HCT116 (cell line): Measurements from ENCODE around the gene FPR3. TPM values are rescaled to one million over a fixed set of nuclear protein-coding genes. Genes with fewer than 3 reads are reported as not detected.

Experiments used
- ATAC-seq: fragments of 200-7000 bp; cut with Tn5 transposase; 2 replicates; pipeline ENCODE4 v1.9.1; 2020; ENCODE audit warnings: mild to moderate bottlenecking, moderate library complexity
- BruUV-seq: library from RNA; stranded (reverse); fragments of 400-500 nt; replicated peaks from 2 replicates; lab custom pipeline; 2021; lab: Mats Ljungman, UMichigan
- CTCF ChIA-PET: fragments of 300-600 bp; sonication (Branson Sonifier 250); formaldehyde crosslinking; loops from one replicate; lab custom pipeline; 2021; ENCODE audit warnings: antibody characterized with exemption; lab: Charles Lee
- POLR2A ChIA-PET: fragments of 300-600, 350-600 bp; sonication (Branson Sonifier 250); formaldehyde crosslinking; loops from one replicate; lab custom pipeline; 2021; ENCODE audit warnings: antibody characterized with exemption; lab: Charles Lee
- RAD21 ChIA-PET, 2 experiments: fragments of 300-600 bp; sonication (Branson Sonifier 250); formaldehyde crosslinking; loops; one replicate each; lab custom pipeline; 2023; ENCODE audit warnings: low total read pairs in 2 of 2; ENCODE audit not compliant: uncharacterized antibody in 2 of 2, unreplicated experiment in 2 of 2, low non-redundant PET in 1 of 2; lab: Charles Lee
- DNase-seq: peaks from one replicate; pipeline ENCODE4 v3.0.0-alpha.2; 2010; ENCODE audit warnings: low read depth, low spot score
- H2AFZ ChIP-seq: fragments of 200-600 bp; shearing (Covaris generic), sonication (generic); 2 replicates; pipeline ENCODE4 v1.6.1; 2017; ENCODE audit warnings: low read depth, mixed run types, mixed read lengths, antibody characterized with exemption, low read length; ENCODE audit not compliant: poor library complexity, severe bottlenecking
- H3K27ac ChIP-seq: 2 replicates; pipeline ENCODE4 v1.5.1; 2012; ENCODE audit warnings: low read depth, low read length
- H3K27me3 ChIP-seq: fragments of 200-600 bp; sonication (generic); 2 replicates; pipeline ENCODE4 v1.6.1; 2016; ENCODE audit warnings: mixed run types, low read length, mixed read lengths; ENCODE audit not compliant: insufficient read depth
- H3K36me3 ChIP-seq, 2 experiments: fragments of 200-500 bp in 1 of 2; fragments of 200-600 bp in 1 of 2; sonication (Bioruptor generic) in 1 of 2; sonication (generic) in 1 of 2; 2 replicates each; pipeline versions ENCODE4 v1.5.1 to v1.6.1; 2014 to 2016; ENCODE audit warnings: low read length in 2 of 2, inconsistent platforms in 1 of 2, mixed read lengths in 1 of 2, mixed run types in 1 of 2; ENCODE audit not compliant: insufficient read depth in 2 of 2, control insufficient read depth in 1 of 2
- H3K4me1 ChIP-seq, 2 experiments: fragments of 200-600 bp in 1 of 2; sonication (generic) in 1 of 2; 2 replicates each; pipeline versions ENCODE4 v1.5.1 to v1.6.1; 2012 to 2017; ENCODE audit warnings: low read length in 2 of 2, inconsistent platforms in 1 of 2, mild to moderate bottlenecking in 1 of 2, mixed read lengths in 1 of 2, mixed run types in 1 of 2, moderate library complexity in 1 of 2; ENCODE audit not compliant: insufficient read depth in 2 of 2, control insufficient read depth in 1 of 2
- H3K4me2 ChIP-seq: fragments of 200-600 bp; sonication (generic); 2 replicates; pipeline ENCODE4 v1.6.1; 2017; ENCODE audit warnings: mixed run types, low read length, mixed read lengths
- H3K4me3 ChIP-seq, 2 experiments: fragments of 200-600 bp in 1 of 2; sonication (generic) in 1 of 2; replicated peaks in 1 of 2; 2 replicates each; pipeline ENCODE4 v1.5.1; 2011 to 2016; ENCODE audit warnings: low read length in 2 of 2, control low read depth in 1 of 2, low read depth in 1 of 2, mild to moderate bottlenecking in 1 of 2, mixed read lengths in 1 of 2, mixed run types in 1 of 2
- H3K79me2 ChIP-seq: fragments of 200-600 bp; sonication (generic); 2 replicates; pipeline ENCODE4 v1.6.1; 2017; ENCODE audit warnings: mild to moderate bottlenecking, mixed run types, low read length, moderate library complexity, mixed read lengths; ENCODE audit not compliant: insufficient read depth
- H3K9ac ChIP-seq: fragments of 200-600 bp; sonication (generic); 2 replicates; pipeline ENCODE4 v1.6.1; 2016; ENCODE audit warnings: low read length, mixed read lengths
- H3K9me2 ChIP-seq: fragments of 200-600 bp; sonication (generic), shearing (Covaris generic); 2 replicates; pipeline ENCODE4 v1.6.1; 2017; ENCODE audit warnings: mixed run types, mild to moderate bottlenecking, moderate library complexity; ENCODE audit not compliant: insufficient read depth
- H3K9me3 ChIP-seq, 2 experiments: fragments of 200-500 bp in 1 of 2; fragments of 200-600 bp in 1 of 2; sonication (Bioruptor generic) in 1 of 2; sonication (generic) in 1 of 2; 2 replicates each; pipeline ENCODE4 v1.6.1; 2014 to 2017; ENCODE audit warnings: low read length in 2 of 2, mixed read lengths in 2 of 2, inconsistent platforms in 1 of 2, low read depth in 1 of 2, mild to moderate bottlenecking in 1 of 2, mixed run types in 1 of 2, moderate library complexity in 1 of 2; ENCODE audit not compliant: control insufficient read depth in 1 of 2, insufficient read depth in 1 of 2
- H4K20me1 ChIP-seq: fragments of 200-600 bp; sonication (generic), shearing (Covaris generic); 2 replicates; pipeline ENCODE4 v1.6.1; 2017; ENCODE audit warnings: mixed run types, mild to moderate bottlenecking, moderate library complexity; ENCODE audit not compliant: insufficient read depth
- CBX3 ChIP-seq: IDR thresholded peaks from 2 replicates; pipeline ENCODE4 v1.6.1; 2012; ENCODE audit warnings: low read depth
- CTCF ChIP-seq, 3 experiments: fragments of 200-600 bp in 1 of 3; sonication (generic) in 1 of 3; IDR thresholded peaks in 2 of 3; conservative IDR thresholded peaks in 1 of 3; 2 replicates each; pipeline ENCODE4 v1.5.1; 2012 to 2017; ENCODE audit warnings: low read depth in 2 of 3, low read length in 2 of 3, antibody characterized with exemption in 1 of 3, borderline replicate concordance in 1 of 3, control low read depth in 1 of 3, mild to moderate bottlenecking in 1 of 3, mixed read lengths in 1 of 3, mixed run types in 1 of 3, moderate library complexity in 1 of 3; ENCODE audit not compliant: insufficient read depth in 1 of 3
- EGR1 ChIP-seq: IDR thresholded peaks from 2 replicates; pipeline ENCODE4 v1.6.1; 2012; ENCODE audit warnings: low read depth
- MAX ChIP-seq: IDR thresholded peaks from 2 replicates; pipeline ENCODE4 v1.6.1; 2012
- POLR2A ChIP-seq: IDR thresholded peaks from 2 replicates; pipeline ENCODE4 v1.7.0; 2011; ENCODE audit warnings: borderline replicate concordance; ENCODE audit not compliant: insufficient read depth, insufficient read length; ENCODE audit errors: extremely low read depth
- REST ChIP-seq: IDR thresholded peaks from 2 replicates; pipeline ENCODE4 v1.6.1; 2012; ENCODE audit warnings: low read depth
- SRF ChIP-seq: IDR thresholded peaks from 2 replicates; pipeline ENCODE4 v1.6.1; 2012; ENCODE audit warnings: low read depth
- ZFX ChIP-seq: fragments of 450-650 bp; IDR thresholded peaks from 2 replicates; pipeline ENCODE4 v1.6.1; 2017
- intact Hi-C: fragments of 100-400 bp; cut with micrococcal nuclease; formaldehyde crosslinking; loops from 2 replicates; pipeline ENCODE4 v1.10.0; 2022
- total RNA-seq: library from RNA; stranded (reverse); gene quantifications from one replicate; pipeline ENCODE4 v1.2.1, GENCODE V29; 2021; ENCODE audit not compliant: unreplicated experiment

The FPR3 gene
- total RNA-seq, 1 experiment from 2014 or later, result not detected

- Histone ChIP-seq H3K27me3 (no peaks in the 10 kb centered on the region), H3K79me2 (no peaks in the 10 kb centered on the region), H3K4me2 (no peak overlapping the region), H2AFZ (no peak overlapping the region)
- POLR2A ChIA-PET, result no interaction called here
- CTCF ChIA-PET, result no interaction called here
- TF ChIP-seq REST, result no peak
- TF ChIP-seq CBX3, result no peak
- TF ChIP-seq SRF, result no peak
- no peak for TF ChIP-seq POLR2A
- TF ChIP-seq CTCF (IDR thresholded peaks at IDR 0.05 in 2 of 3, conservative IDR thresholded peaks at IDR 0.05 in 1 of 3; ENCODE audit: borderline replicate concordance in 1 of 3, insufficient read depth in 1 of 3, low read depth in 2 of 3, low read length in 2 of 3), result no peak
- TF ChIP-seq ZFX, result no peak
- no peak for TF ChIP-seq EGR1
- no peak for TF ChIP-seq MAX
- TF ChIP-seq, all 23 proteins: peak for 0
- no peaks in the 10 kb centered on the region for H3K4me1 ChIP-seq
- H3K9me3 ChIP-seq, result no peaks in the 10 kb centered on the region
- no peaks in the 10 kb centered on the region for H3K9me2 ChIP-seq
- no peak overlapping the region for H3K27ac ChIP-seq
- no peak overlapping the region for H3K9ac ChIP-seq
- no peak for DNase-seq
- RAD21 ChIA-PET, result no interaction called here
- no peaks in the 10 kb centered on the region for H4K20me1 ChIP-seq
- ATAC-seq, result no peak
- no peaks in the 10 kb centered on the region for H3K36me3 ChIP-seq
- intact Hi-C loops, result loop anchor here (10.0 kb wide), 1 partner anchor 448 kb away; no protein-coding TSS in a partner anchor
- BruUV-seq, result no TSS peak
- H3K4me3 ChIP-seq, result no peak overlapping the region
Measured at GRCh38 chr19:51786646-51787494, 8.1 kb upstream of the FPR3 start.
